ENCODE measurements around the gene FNDC8. TPM values are rescaled to one million over a fixed set of nuclear protein-coding genes. Genes with fewer than 3 reads are reported as not detected.
"Not testable (repeated sequence)": the region's sequence is repeated elsewhere in the genome, so short reads cannot be mapped to it uniquely, and the experiment has no call there.

FNDC8 gene
- total RNA-seq, 4 donors from 2014 or later, result not detected

GRCh38 chr17:35174835-35175334 is 53.5 kb downstream of the FNDC8 start:
- DNase-seq, result no peak
- H3K4me1 ChIP-seq, result no peaks in the 10 kb centered on the region
- WGBS, 2 donors, result 81% methylated on average over 2 of the region's 2 CpGs
- intact Hi-C loops (cut with DNase I), result loop anchor here (10.0 kb wide), 1 partner anchor 360 kb away; the partner anchor contains the start of gene SLFN12L
- H3K27me3 ChIP-seq, result no peaks in the 10 kb centered on the region
- H3K27ac ChIP-seq, result no peak overlapping the region
- no peak overlapping the region for H3K4me3 ChIP-seq (replicated peaks in 1 of 3)
- no peak for TF ChIP-seq CTCF (IDR thresholded peaks at IDR 0.05)
- no peak for TF ChIP-seq POLR2A (IDR thresholded peaks at IDR 0.05)
- no peaks in the 10 kb centered on the region for H3K9me3 ChIP-seq
- no peaks in the 10 kb centered on the region for H3K36me3 ChIP-seq

DNA sequence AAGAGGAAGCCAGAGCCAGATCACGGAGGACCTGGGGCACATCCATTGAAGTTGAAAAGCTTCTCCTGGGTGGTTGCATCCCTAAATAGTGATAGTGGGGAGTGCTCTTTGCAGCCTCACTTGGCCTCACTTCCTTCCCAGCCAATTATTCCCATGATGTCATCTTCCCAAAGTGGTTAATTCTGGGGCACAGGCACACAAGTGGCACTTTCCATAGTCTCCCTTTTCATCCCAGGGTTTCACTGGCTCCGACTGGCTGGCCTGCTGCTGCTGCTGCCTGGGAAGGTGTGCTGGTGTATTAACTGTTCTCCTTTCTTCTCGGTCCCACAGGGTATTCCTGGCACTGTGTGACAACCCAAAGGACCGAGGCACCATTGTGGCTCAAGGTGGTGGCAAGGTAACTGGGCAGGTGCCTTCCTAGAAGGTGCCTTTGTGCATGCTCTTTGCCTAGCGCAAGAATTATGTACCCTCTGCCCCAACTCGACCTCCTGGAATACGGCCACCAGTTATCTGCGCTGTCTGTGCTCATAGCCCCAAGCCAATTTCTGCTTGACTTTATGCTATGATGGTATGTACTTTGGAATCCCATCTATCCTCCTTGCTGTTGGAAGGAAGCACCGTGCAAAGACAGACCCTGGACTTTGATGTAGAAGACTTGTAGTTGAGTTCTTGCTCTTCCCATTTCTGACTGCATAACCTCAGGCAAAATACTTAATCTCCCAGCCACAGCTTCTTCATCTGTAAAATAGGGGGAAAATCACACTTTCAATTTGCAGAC is 54.4 kb downstream of the FNDC8 start:
- no peaks in the 10 kb centered on the region for H3K4me1 ChIP-seq
- no peaks in the 10 kb centered on the region for H3K9me3 ChIP-seq
- WGBS, 2 donors, result 75 to 87% methylated on average over 8 to 9 of the region's 9 CpGs
- TF ChIP-seq CTCF (IDR thresholded peaks at IDR 0.05), result no peak
- no peak for TF ChIP-seq POLR2A (IDR thresholded peaks at IDR 0.05)
- H3K36me3 ChIP-seq, result no peaks in the 10 kb centered on the region
- H3K27me3 ChIP-seq, result no peaks in the 10 kb centered on the region
- no peak for DNase-seq
- H3K4me3 ChIP-seq (replicated peaks in 1 of 3), result no peak overlapping the region
- intact Hi-C loops (cut with DNase I), result loop anchor here (10.0 kb wide), 1 partner anchor 359 kb away; the partner anchor contains the start of gene SLFN12L
- H3K27ac ChIP-seq, result no peak overlapping the region

GRCh38 chr17:35176897-35177296 is 55.5 kb downstream of the FNDC8 start:
- H3K9me3 ChIP-seq, result no peaks in the 10 kb centered on the region
- 76% methylated on average over 4 to 8 of the region's 8 CpGs for WGBS, 2 donors
- intact Hi-C loops (cut with DNase I), result loop anchor here (10.0 kb wide), 1 partner anchor 358 kb away; the partner anchor contains the start of gene SLFN12L
- H3K27me3 ChIP-seq, result no peaks in the 10 kb centered on the region
- no peak for DNase-seq
- H3K36me3 ChIP-seq, result no peaks in the 10 kb centered on the region
- no peak overlapping the region for H3K27ac ChIP-seq
- no peak overlapping the region for H3K4me3 ChIP-seq (replicated peaks in 1 of 3)
- no peaks in the 10 kb centered on the region for H3K4me1 ChIP-seq
- TF ChIP-seq CTCF (IDR thresholded peaks at IDR 0.05) (no peak), POLR2A (IDR thresholded peaks at IDR 0.05) (no peak)

DNA sequence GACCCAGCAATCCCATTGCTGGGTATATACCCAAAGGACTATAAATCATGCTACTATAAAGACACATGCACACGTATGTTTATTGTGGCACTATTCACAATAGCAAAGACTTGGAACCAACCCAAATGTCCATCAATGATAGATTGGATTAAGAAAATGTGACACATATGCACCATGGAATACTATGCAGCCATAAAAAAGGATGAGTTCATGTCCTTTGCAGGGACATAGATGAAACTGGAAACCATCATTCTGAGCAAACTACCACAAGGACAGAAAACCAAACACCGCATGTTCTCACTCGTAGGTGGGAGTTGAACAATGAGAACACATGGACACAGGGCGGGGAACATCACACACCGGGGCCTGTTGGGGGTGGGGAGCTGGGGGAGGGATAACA is 58.0 kb downstream of the FNDC8 start:
- DNase-seq; H3K27me3 ChIP-seq; H3K27ac ChIP-seq; H3K36me3 ChIP-seq; H3K4me3 ChIP-seq (replicated peaks in 1 of 3); H3K4me1 ChIP-seq; H3K9me3 ChIP-seq: not testable (repeated sequence)
- intact Hi-C loops (cut with DNase I), result loop anchor here (10.0 kb wide), 1 partner anchor 355 kb away; the partner anchor contains the start of gene SLFN12L
- WGBS, 2 donors, result 93 to 99% methylated on average over 5 of the region's 5 CpGs

Small RNAs within 50 kb of the gene (small RNA-seq; reads per million reads assigned to genes)
- not detected for gene AC004223.1
- gene RNU6-840P, result not detected

Other genes with a start within 250 kb of the FNDC8 start
- 1 to 10 TPM; 3.8 to 6.8 (median 4.4) TPM for gene CCT6B, start 160.2 kb upstream of the FNDC8 start, total RNA-seq
- 10 to 100 TPM; 13.1 to 25.1 (median 17.0) TPM for gene ZNF830, start 160.1 kb upstream of the FNDC8 start, total RNA-seq
- 100 to 1,000 TPM in 1 of 4 donors, 10 to 100 TPM in 3; 34.5 to 103 (median 46.7) TPM for gene LIG3, start 141.1 kb upstream of the FNDC8 start, total RNA-seq
- 100 to 1,000 TPM in 2 of 4 donors, 10 to 100 TPM in 2; 51.1 to 145 (median 96.1) TPM for gene RFFL, start 57.9 kb upstream of the FNDC8 start, total RNA-seq
- gene RAD51D, start 1.8 kb upstream of the FNDC8 start, total RNA-seq, result 10 to 100 TPM in 3 of 4 donors, 1 to 10 TPM in 1; 7.8 to 15.6 (median 12.5) TPM
- 10 to 100 TPM in 3 of 4 donors, 1 to 10 TPM in 1; 9.7 to 13.6 (median 11.6) TPM for gene NLE1, start 20.7 kb downstream of the FNDC8 start, total RNA-seq
- not detected for gene UNC45B, start 26.2 kb downstream of the FNDC8 start, total RNA-seq
- gene SLC35G3, start 72.8 kb downstream of the FNDC8 start, total RNA-seq, result not detected
- 10 to 100 TPM; 12.1 to 30.1 (median 17.7) TPM for gene SLFN5, start 121.5 kb downstream of the FNDC8 start, total RNA-seq